ENCODE data around the gene SHROOM4. TPM values are rescaled to one million over a fixed set of nuclear protein-coding genes. Genes with fewer than 3 reads are reported as not detected.

SHROOM4 gene
- total RNA-seq, 1 donor from 2014 or later = 5.5 TPM

DNA sequence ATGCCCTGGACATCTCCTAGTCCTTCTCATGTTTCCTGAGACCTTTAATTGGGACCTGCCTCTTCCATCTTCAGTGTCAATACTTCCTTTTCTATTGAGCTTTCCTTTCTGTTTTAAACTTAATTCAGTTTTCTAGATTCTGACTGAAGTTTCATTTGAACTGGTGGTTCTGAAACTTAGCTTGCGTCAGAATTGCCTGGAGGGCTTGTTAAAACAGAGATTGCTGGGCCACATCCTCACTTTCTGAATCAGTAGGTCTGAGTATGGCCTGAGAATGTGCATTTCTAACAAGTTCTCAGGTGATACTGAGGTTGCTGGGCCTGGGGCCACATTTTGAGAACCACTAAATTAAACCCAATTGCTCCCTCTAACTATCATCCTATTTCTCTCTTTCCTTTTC, 191.2 kb downstream of the SHROOM4 start:
- no peak overlapping the region for H3K27ac Mint-ChIP-seq (ENCODE audit: unreplicated experiment)
- peaks cover 5% of the 10 kb centered on the region for H3K9me3 Mint-ChIP-seq (ENCODE audit: low read depth)
- H3K36me3 Mint-ChIP-seq (ENCODE audit: low read depth) = no peaks in the 10 kb centered on the region
- DNase-seq (ENCODE audit: low spot score) = no peak
- H3K4me1 Mint-ChIP-seq (ENCODE audit: low read depth) = no peaks in the 10 kb centered on the region
- TF ChIP-seq CTCF (IDR thresholded peaks at IDR 0.05) = no peak
- H3K4me3 Mint-ChIP-seq (ENCODE audit: unreplicated experiment) = no peak overlapping the region
- no peaks in the 10 kb centered on the region for H3K27me3 Mint-ChIP-seq (ENCODE audit: low read depth)

- no peak for DNase-seq (ENCODE audit: low spot score)
- TF ChIP-seq CTCF (IDR thresholded peaks at IDR 0.05) = no peak
- H3K27ac Mint-ChIP-seq (ENCODE audit: unreplicated experiment) = no peak overlapping the region
Measured at GRCh38 chrX:50618788-50619558, 195.0 kb downstream of the SHROOM4 start.

GRCh38 chrX:50617183-50617582, 196.8 kb downstream of the SHROOM4 start:
- Mint-ChIP-seq H3K4me1 (ENCODE audit: low read depth) (no peaks in the 10 kb centered on the region), H3K27me3 (ENCODE audit: low read depth) (no peaks in the 10 kb centered on the region), H3K9me3 (ENCODE audit: low read depth) (peaks cover 5% of the 10 kb centered on the region), H3K4me3 (ENCODE audit: unreplicated experiment) (no peak overlapping the region), H3K36me3 (ENCODE audit: low read depth) (no peaks in the 10 kb centered on the region), H3K27ac (ENCODE audit: unreplicated experiment) (no peak overlapping the region)
- DNase-seq (ENCODE audit: low spot score) = no peak
- TF ChIP-seq CTCF (IDR thresholded peaks at IDR 0.05) = no peak

More at GRCh38 chrX:50618788-50619558, 195.0 kb downstream of the SHROOM4 start:
- H3K27me3 Mint-ChIP-seq (ENCODE audit: low read depth) = no peaks in the 10 kb centered on the region
- no peaks in the 10 kb centered on the region for H3K36me3 Mint-ChIP-seq (ENCODE audit: low read depth)
- peaks cover 5% of the 10 kb centered on the region for H3K9me3 Mint-ChIP-seq (ENCODE audit: low read depth)
- no peak overlapping the region for H3K4me3 Mint-ChIP-seq (ENCODE audit: unreplicated experiment)
- H3K4me1 Mint-ChIP-seq (ENCODE audit: low read depth) = no peaks in the 10 kb centered on the region

- Mint-ChIP-seq H3K4me3 (ENCODE audit: unreplicated experiment) (no peak overlapping the region), H3K27me3 (ENCODE audit: low read depth) (no peaks in the 10 kb centered on the region), H3K9me3 (ENCODE audit: low read depth) (no peaks in the 10 kb centered on the region), H3K4me1 (ENCODE audit: low read depth) (no peaks in the 10 kb centered on the region), H3K27ac (ENCODE audit: unreplicated experiment) (no peak overlapping the region), H3K36me3 (ENCODE audit: low read depth) (no peaks in the 10 kb centered on the region)
- DNase-seq (ENCODE audit: low spot score) = no peak
- no peak for TF ChIP-seq CTCF (IDR thresholded peaks at IDR 0.05)
Measured at GRCh38 chrX:50615570-50616158, 198.3 kb downstream of the SHROOM4 start.

DNA sequence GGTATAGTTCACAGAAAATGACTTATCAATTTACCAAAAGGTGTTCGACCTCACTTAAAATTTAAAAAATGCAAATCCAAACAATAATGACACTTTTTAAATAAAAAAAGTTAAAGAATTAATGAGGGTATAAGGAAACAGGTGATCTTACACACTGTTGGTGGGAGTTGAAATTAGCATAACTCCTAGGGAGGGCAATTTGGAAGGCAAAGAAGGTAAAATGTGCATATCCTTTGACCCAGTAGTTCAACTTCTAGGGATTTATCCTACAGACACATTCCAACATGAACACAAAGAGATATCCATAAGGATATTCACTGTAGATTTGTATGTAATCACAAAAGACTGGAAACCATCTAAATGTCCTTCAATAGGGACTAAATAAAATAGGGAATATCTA, 199.5 kb downstream of the SHROOM4 start:
- H3K27ac Mint-ChIP-seq (ENCODE audit: unreplicated experiment) = no peak overlapping the region
- no peaks in the 10 kb centered on the region for H3K36me3 Mint-ChIP-seq (ENCODE audit: low read depth)
- TF ChIP-seq CTCF (IDR thresholded peaks at IDR 0.05) = no peak
- DNase-seq (ENCODE audit: low spot score) = no peak
- H3K4me3 Mint-ChIP-seq (ENCODE audit: unreplicated experiment) = no peak overlapping the region
- no peaks in the 10 kb centered on the region for H3K27me3 Mint-ChIP-seq (ENCODE audit: low read depth)
- H3K4me1 Mint-ChIP-seq (ENCODE audit: low read depth) = no peaks in the 10 kb centered on the region
- no peaks in the 10 kb centered on the region for H3K9me3 Mint-ChIP-seq (ENCODE audit: low read depth)

All from chondrocyte (in vitro differentiated cells).